Neuron (in vitro differentiated cells): Measurements from ENCODE around the gene ADGRB3.

Experiments used
- H2AFZ ChIP-seq: one replicate; pipeline ENCODE4 v1.6.1; 2013; ENCODE audit warnings: low read depth, mild to moderate bottlenecking, inconsistent platforms, low read length, moderate library complexity
- H3K27me3 ChIP-seq: one replicate; pipeline ENCODE4 v1.6.1; 2013; ENCODE audit warnings: low read length; ENCODE audit not compliant: insufficient read depth
- H3K36me3 ChIP-seq: one replicate; pipeline ENCODE4 v1.6.1; 2013; ENCODE audit warnings: low read length; ENCODE audit not compliant: insufficient read depth
- H3K4me1 ChIP-seq: one replicate; pipeline ENCODE4 v1.6.1; 2013; ENCODE audit warnings: low read length; ENCODE audit not compliant: insufficient read depth
- H3K4me3 ChIP-seq: 2 replicates; pipeline ENCODE4 v1.5.1; 2013; ENCODE audit warnings: mild to moderate bottlenecking, low read length, moderate library complexity
- H3K9me3 ChIP-seq: one replicate; pipeline ENCODE4 v1.6.1; 2013; ENCODE audit warnings: low read length

The ADGRB3 gene

GRCh38 chr6:68637782-68638181 is 2.7 kb downstream of the ADGRB3 start:
- Histone ChIP-seq H3K36me3 (peaks cover 18% of the 10 kb centered on the region), H3K9me3 (no peaks in the 10 kb centered on the region), H3K4me1 (peaks cover 31% of the 10 kb centered on the region), H2AFZ (no peak overlapping the region), H3K4me3 (peak overlapping the region; percentile 60), H3K27me3 (no peaks in the 10 kb centered on the region)

- no peaks in the 10 kb centered on the region for H3K9me3 ChIP-seq
- peaks cover 25% of the 10 kb centered on the region for H3K4me1 ChIP-seq
- H3K27me3 ChIP-seq = no peaks in the 10 kb centered on the region
- H3K36me3 ChIP-seq = peaks cover 18% of the 10 kb centered on the region
- H3K4me3 ChIP-seq = peak overlapping the region; percentile 60
- H2AFZ ChIP-seq = no peak overlapping the region
Measured at GRCh38 chr6:68638230-68638900, 3.3 kb downstream of the ADGRB3 start.

- Histone ChIP-seq H3K27me3 (no peaks in the 10 kb centered on the region), H3K4me1 (peaks cover 22% of the 10 kb centered on the region), H3K4me3 (no peak overlapping the region), H3K9me3 (no peaks in the 10 kb centered on the region), H2AFZ (no peak overlapping the region), H3K36me3 (peaks cover 18% of the 10 kb centered on the region)
Measured at GRCh38 chr6:68639211-68639610, 4.1 kb downstream of the ADGRB3 start.

- Histone ChIP-seq H3K4me3 (no peak overlapping the region), H2AFZ (no peak overlapping the region), H3K27me3 (no peaks in the 10 kb centered on the region), H3K9me3 (no peaks in the 10 kb centered on the region), H3K4me1 (peaks cover 22% of the 10 kb centered on the region), H3K36me3 (peaks cover 18% of the 10 kb centered on the region)
Measured at GRCh38 chr6:68639826-68640490, 4.9 kb downstream of the ADGRB3 start.

- H3K36me3 ChIP-seq = peaks cover 18% of the 10 kb centered on the region
- H3K4me3 ChIP-seq = no peak overlapping the region
- H3K9me3 ChIP-seq = no peaks in the 10 kb centered on the region
- peaks cover 22% of the 10 kb centered on the region for H3K4me1 ChIP-seq
- no peaks in the 10 kb centered on the region for H3K27me3 ChIP-seq
- no peak overlapping the region for H2AFZ ChIP-seq
Measured at GRCh38 chr6:68640491-68640835, 5.4 kb downstream of the ADGRB3 start.

GRCh38 chr6:68641172-68641571 is 6.1 kb downstream of the ADGRB3 start:
- Histone ChIP-seq H3K4me3 (no peak overlapping the region), H3K36me3 (peaks cover 18% of the 10 kb centered on the region), H3K27me3 (no peaks in the 10 kb centered on the region), H3K4me1 (peaks cover 22% of the 10 kb centered on the region), H3K9me3 (no peaks in the 10 kb centered on the region), H2AFZ (no peak overlapping the region)

GRCh38 chr6:68642081-68642480 is 7.0 kb downstream of the ADGRB3 start:
- H3K9me3 ChIP-seq = no peaks in the 10 kb centered on the region
- H3K4me3 ChIP-seq = no peak overlapping the region
- H3K36me3 ChIP-seq = peaks cover 18% of the 10 kb centered on the region
- no peaks in the 10 kb centered on the region for H3K27me3 ChIP-seq
- peaks cover 20% of the 10 kb centered on the region for H3K4me1 ChIP-seq
- no peak overlapping the region for H2AFZ ChIP-seq

- Histone ChIP-seq H2AFZ (no peak overlapping the region), H3K36me3 (peaks cover 18% of the 10 kb centered on the region), H3K4me3 (no peak overlapping the region), H3K27me3 (no peaks in the 10 kb centered on the region), H3K4me1 (peaks cover 12% of the 10 kb centered on the region), H3K9me3 (no peaks in the 10 kb centered on the region)
Measured at GRCh38 chr6:68642977-68643376, 7.9 kb downstream of the ADGRB3 start.

GRCh38 chr6:68649669-68650068 is 14.6 kb downstream of the ADGRB3 start:
- H3K27me3 ChIP-seq = no peaks in the 10 kb centered on the region
- H3K4me1 ChIP-seq = no peaks in the 10 kb centered on the region
- no peaks in the 10 kb centered on the region for H3K36me3 ChIP-seq
- H3K4me3 ChIP-seq = no peak overlapping the region
- H3K9me3 ChIP-seq = no peaks in the 10 kb centered on the region
- no peak overlapping the region for H2AFZ ChIP-seq

GRCh38 chr6:68650142-68650541 is 15.1 kb downstream of the ADGRB3 start:
- no peaks in the 10 kb centered on the region for H3K36me3 ChIP-seq
- H3K4me3 ChIP-seq = no peak overlapping the region
- no peaks in the 10 kb centered on the region for H3K4me1 ChIP-seq
- no peaks in the 10 kb centered on the region for H3K9me3 ChIP-seq
- no peaks in the 10 kb centered on the region for H3K27me3 ChIP-seq
- H2AFZ ChIP-seq = no peak overlapping the region

- no peaks in the 10 kb centered on the region for H3K27me3 ChIP-seq
- no peak overlapping the region for H2AFZ ChIP-seq
- no peaks in the 10 kb centered on the region for H3K4me1 ChIP-seq
- H3K4me3 ChIP-seq = no peak overlapping the region
- no peaks in the 10 kb centered on the region for H3K9me3 ChIP-seq
- H3K36me3 ChIP-seq = no peaks in the 10 kb centered on the region
Measured at GRCh38 chr6:68651011-68651985, 16.2 kb downstream of the ADGRB3 start.

- no peaks in the 10 kb centered on the region for H3K27me3 ChIP-seq
- no peaks in the 10 kb centered on the region for H3K4me1 ChIP-seq
- no peaks in the 10 kb centered on the region for H3K9me3 ChIP-seq
- no peak overlapping the region for H3K4me3 ChIP-seq
- no peaks in the 10 kb centered on the region for H3K36me3 ChIP-seq
- H2AFZ ChIP-seq = no peak overlapping the region
Measured at GRCh38 chr6:68652117-68652536, 17.0 kb downstream of the ADGRB3 start.

GRCh38 chr6:68653074-68653705 is 18.1 kb downstream of the ADGRB3 start:
- no peaks in the 10 kb centered on the region for H3K9me3 ChIP-seq
- H3K4me3 ChIP-seq = no peak overlapping the region
- no peaks in the 10 kb centered on the region for H3K4me1 ChIP-seq
- H3K36me3 ChIP-seq = no peaks in the 10 kb centered on the region
- H3K27me3 ChIP-seq = no peaks in the 10 kb centered on the region
- H2AFZ ChIP-seq = no peak overlapping the region
